ENCODE data around the gene LYSET. TPM values are rescaled to one million over a fixed set of nuclear protein-coding genes. Genes with fewer than 3 reads are reported as not detected.

LYSET gene
- total and polyA plus RNA-seq, 9 of the 15 experiments (the other 6 are each of a cell fraction or from before 2014, with no cell fraction given) = 7.6 to 36.6 (median 15.9) TPM

GRCh38 chr14:93206793-93207467 is 21.8 kb downstream of the LYSET start, which contains the start of the genes GON7 and UBR7 (continued):
- peak; percentile 44 to 89 (median 47); a peak in 3 of 6 replicates for TF ChIP-seq ZBTB11 (CRISPR knock-in tag; IDR thresholded peaks at IDR 0.05)
- TF ChIP-seq MEIS2 (IDR thresholded peaks at IDR 0.05; ENCODE audit: partially characterized antibody) = peak; percentile 63
- TF ChIP-seq TCF3 (CRISPR knock-in tag; IDR thresholded peaks at IDR 0.05) = no peak
- TF ChIP-seq ATF1 (CRISPR knock-in tag; IDR thresholded peaks at IDR 0.05) = no peak; the same call in 1 of the 2 replicates
- peak; percentile 83 for TF ChIP-seq ATF1 (tag; IDR thresholded peaks at IDR 0.05)
- TF ChIP-seq ZBTB43 (CRISPR knock-in tag; IDR thresholded peaks at IDR 0.05) = no peak
- TF ChIP-seq SIN3A (IDR thresholded peaks at IDR 0.05; ENCODE audit: borderline replicate concordance in 2 of 2, control insufficient read depth in 1 of 2, low read depth in 2 of 2, low read length in 2 of 2) = peak; percentile 68 to 85; a peak in 1 of 4 replicates
- TF ChIP-seq MXI1 (IDR thresholded peaks at IDR 0.05; ENCODE audit: low read depth, low read length) = peak; percentile 51; the same call in 1 of the 2 replicates
- peak in 2 of 3 experiments; percentile 14 to 17; a peak in 2 of 6 replicates for TF ChIP-seq CTCF (IDR thresholded peaks at IDR 0.05 in 2 of 3, conservative IDR thresholded peaks at IDR 0.05 in 1 of 3; ENCODE audit: insufficient read depth in 2 of 3, low read depth in 1 of 3, low read length in 3 of 3)
- no peak for TF ChIP-seq SFPQ (IDR thresholded peaks at IDR 0.05; ENCODE audit: low read depth, low read length)
- TF ChIP-seq NR2C1 (IDR thresholded peaks at IDR 0.05) = peak; percentile 58; the same call in 1 of the 2 replicates
- TF ChIP-seq NR2C1 (tag; IDR thresholded peaks at IDR 0.05) = peak; percentile 79
- TF ChIP-seq TSHZ1 (CRISPR knock-in tag; IDR thresholded peaks at IDR 0.05) = no peak

Data from K562 (cell line).